HepG2 (cell line): ENCODE data around the gene DAPK1. TPM values are rescaled to one million over a fixed set of nuclear protein-coding genes. Genes with fewer than 3 reads are reported as not detected.

ENCODE experiments used
- ATAC-seq: fragments of 200-7000 bp; cut with Tn5 transposase; 3 replicates; pipeline ENCODE4 v1.9.1; 2020; ENCODE audit warnings: mild to moderate bottlenecking, moderate library complexity
- BruUV-seq: library from RNA; stranded (reverse); fragments of 400-500 nt; replicated peaks from 2 replicates; lab custom pipeline; 2021; lab: Mats Ljungman, UMichigan
- CTCF ChIA-PET: fragments of 300-600 bp; formaldehyde crosslinking; extraction: SDS; loops from one replicate; lab custom pipeline; 2021; ENCODE audit warnings: low total read pairs, inconsistent platforms, low intra/inter-chr PET ratio; lab: Yijun Ruan, JAX
- POLR2A ChIA-PET: fragments of 350-600 bp; sonication (Branson Sonifier 250); formaldehyde crosslinking; loops from one replicate; lab custom pipeline; 2020; ENCODE audit warnings: antibody characterized with exemption, inconsistent platforms; lab: Yijun Ruan, JAX
- DNase-seq: peaks from one replicate; pipeline ENCODE4 v3.0.0-alpha.2; 2015; ENCODE audit warnings: low spot score
- FAIRE-seq: peaks from 3 replicates; lab custom pipeline; 2011; peaks lifted over from hg19 to GRCh38; lab: Jason Lieb, UNC
- H2AFZ ChIP-seq: one replicate; pipeline ENCODE4 v1.6.1; 2011; ENCODE audit warnings: low read length, inconsistent platforms
- H3K27ac ChIP-seq: fragments of 300-600 bp; 3 replicates; pipeline ENCODE4 v1.8.0; 2011; ENCODE audit warnings: mixed run types, mild to moderate bottlenecking, mixed read lengths, low read length, inconsistent platforms; ENCODE audit not compliant: insufficient read depth; ENCODE audit errors: extremely low read length
- H3K27me3 ChIP-seq, 2 experiments: fragments of 200-600 bp in 1 of 2; 2 replicates in 1 of 2; 3 replicates in 1 of 2; pipeline versions ENCODE4 v1.6.0 to v1.8.0; 2011; ENCODE audit warnings: low read length in 2 of 2, mild to moderate bottlenecking in 2 of 2, moderate library complexity in 2 of 2, inconsistent platforms in 1 of 2; ENCODE audit not compliant: insufficient read depth in 2 of 2, control insufficient read depth in 1 of 2
- H3K36me3 ChIP-seq, 2 experiments: fragments of 200-600 bp in 1 of 2; replicated peaks in 1 of 2; 2 replicates in 1 of 2; 3 replicates in 1 of 2; pipeline versions ENCODE4 v1.5.1 to v1.8.0; 2011; ENCODE audit warnings: low read length in 2 of 2, inconsistent platforms in 1 of 2; ENCODE audit not compliant: insufficient read depth in 2 of 2, control insufficient read depth in 1 of 2
- H3K4me1 ChIP-seq: 2 replicates; pipeline ENCODE4 v1.5.1; 2012; ENCODE audit warnings: low read length, inconsistent platforms; ENCODE audit not compliant: insufficient read depth
- H3K4me2 ChIP-seq: 2 replicates; pipeline ENCODE4 v1.6.0; 2011; ENCODE audit warnings: low read depth, low read length, inconsistent platforms
- H3K4me3 ChIP-seq, 3 experiments: fragments of 200-600 bp in 1 of 3; sonication (generic), shearing (Covaris generic) in 1 of 3; replicated peaks in 1 of 3; 2 replicates each; pipeline ENCODE4 v1.5.1; 2011 to 2016; ENCODE audit warnings: low read length in 3 of 3, inconsistent platforms in 2 of 3, low read depth in 2 of 3, mild to moderate bottlenecking in 2 of 3, control low read depth in 1 of 3, mixed read lengths in 1 of 3; ENCODE audit not compliant: insufficient read depth in 1 of 3
- H3K79me2 ChIP-seq: one replicate; pipeline ENCODE4 v1.6.1; 2011; ENCODE audit warnings: low read length, inconsistent platforms; ENCODE audit not compliant: insufficient read depth
- H3K9ac ChIP-seq: 2 replicates; pipeline ENCODE4 v1.6.0; 2011; ENCODE audit warnings: mild to moderate bottlenecking, low read depth, low read length, inconsistent platforms; ENCODE audit not compliant: insufficient read depth
- H3K9me3 ChIP-seq: 2 replicates; pipeline ENCODE4 v1.5.1; 2012; ENCODE audit warnings: mild to moderate bottlenecking, low read length
- H4K20me1 ChIP-seq: 2 replicates; pipeline ENCODE4 v1.6.0; 2011; ENCODE audit warnings: inconsistent platforms, mild to moderate bottlenecking, low read length, moderate library complexity; ENCODE audit not compliant: insufficient read depth
- AGO1 ChIP-seq: fragments of 200-400 bp; formaldehyde crosslinking; IDR thresholded peaks from 2 replicates; pipeline ENCODE4 v1.6.1; 2017; ENCODE audit warnings: mild to moderate bottlenecking, low read depth, low read length, moderate library complexity; ENCODE audit not compliant: poor library complexity, severe bottlenecking
- ARNT2 ChIP-seq: sonication (generic); formaldehyde crosslinking; IDR thresholded peaks from 2 replicates; pipeline ENCODE4 v1.8.0; 2022; ENCODE audit warnings: mild to moderate bottlenecking, low read depth, missing genetic modification reagents, moderate library complexity
- JDP2 ChIP-seq: sonication (generic); formaldehyde crosslinking; IDR thresholded peaks from 2 replicates; pipeline ENCODE4 v1.8.1; 2022; ENCODE audit warnings: missing genetic modification reagents, borderline replicate concordance
- KDM4B ChIP-seq: sonication (generic); formaldehyde crosslinking; IDR thresholded peaks from 2 replicates; pipeline ENCODE4 v1.4.0; 2020; ENCODE audit warnings: missing genetic modification reagents
- MAFG ChIP-seq: sonication (generic); formaldehyde crosslinking; IDR thresholded peaks from 2 replicates; pipeline ENCODE4 v1.5.1; 2020; ENCODE audit warnings: mild to moderate bottlenecking, missing genetic modification reagents
- MAFK ChIP-seq, 2 experiments: IDR thresholded peaks in 1 of 2; conservative IDR thresholded peaks in 1 of 2; 2 replicates each; pipeline ENCODE4 v1.6.1; 2011; ENCODE audit warnings: improper control_type of control experiment in 2 of 2, low read length in 2 of 2
- MLX ChIP-seq: IDR thresholded peaks from 2 replicates; pipeline ENCODE4 v1.6.1; 2016
- STAG1 ChIP-seq: sonication (generic); formaldehyde crosslinking; IDR thresholded peaks from 2 replicates; pipeline ENCODE4 v1.4.0; 2020; ENCODE audit warnings: missing genetic modification reagents
- STAT6 ChIP-seq: sonication (generic); formaldehyde crosslinking; IDR thresholded peaks from 2 replicates; pipeline ENCODE4 v1.4.0; 2020; ENCODE audit warnings: missing genetic modification reagents, mild to moderate bottlenecking, borderline replicate concordance
- ZNF562 ChIP-seq: sonication (generic); formaldehyde crosslinking; IDR thresholded peaks from 2 replicates; pipeline ENCODE4 v1.8.0; 2022; ENCODE audit warnings: missing genetic modification reagents, borderline replicate concordance
- WGBS: methylation state at CpG from one replicate; pipeline ENCODE4 v1.1.6; 2017; ENCODE audit warnings: low lambda C conversion rate; 5-methylcytosine and 5-hydroxymethylcytosine counted together
- in situ Hi-C: cut with HindIII; loops from 2 replicates; pipeline ENCODE4 v1.10.0; 2017; ENCODE audit warnings: low pct_unique_long_range_greater_than_20kb; ENCODE audit not compliant: extremely low pct_ligation_motif_present
- intact Hi-C: fragments of 100-400 bp; cut with micrococcal nuclease; formaldehyde crosslinking; loops from one replicate; pipeline ENCODE4 v1.10.0; 2022; ENCODE audit not compliant: unreplicated experiment
- polyA plus RNA-seq, 8 experiments: library from polyadenylated mRNA; depleted of rRNA in 3 of 8; stranded (reverse) in 7 of 8; unstranded in 1 of 8; fragments of >200 nt; fragmentation: Illumina TruSeq in 4 of 8; extraction: Trizol in 4 of 8; gene quantifications; 2 replicates each; pipeline versions ENCODE4 v1.2.1 to v1.2.3, GENCODE V29; 2011 to 2016; ENCODE audit warnings: low read depth in 4 of 8, missing spikeins in 1 of 8, mixed read lengths in 1 of 8; ENCODE audit not compliant: insufficient read depth in 1 of 8
- total RNA-seq, 5 experiments: library from RNA; depleted of rRNA; stranded (reverse); fragments of >200 nt; fragmentation: Illumina TruSeq; extraction: Trizol; gene quantifications; 2 replicates each; pipeline ENCODE4 v1.2.3, GENCODE V29; 2016; ENCODE audit warnings: low read depth in 1 of 5
- TF ChIP-seq, protein P1 (sequence below): sonication (generic); formaldehyde crosslinking; IDR thresholded peaks from 2 replicates; pipeline ENCODE4 v1.4.0; 2020; ENCODE audit warnings: low read depth, mild to moderate bottlenecking, missing genetic modification reagents
- TF ChIP-seq, protein P2 (sequence below): sonication (generic); formaldehyde crosslinking; IDR thresholded peaks from 2 replicates; pipeline ENCODE4 v1.4.0; 2020; ENCODE audit warnings: mild to moderate bottlenecking, missing genetic modification reagents

DAPK1 gene
- total and polyA plus RNA-seq, 2 of the 13 experiments (the other 11 are each of a cell fraction or from before 2014, with no cell fraction given), result 35.7 to 35.9 TPM

GRCh38 chr9:87475463-87475862, 22.2 kb upstream of the DAPK1 start:
- Histone ChIP-seq H3K4me1 (peaks cover 11% of the 10 kb centered on the region), H4K20me1 (no peaks in the 10 kb centered on the region), H3K9ac (no peak overlapping the region), H2AFZ (no peak overlapping the region), H3K27me3 (no peaks in the 10 kb centered on the region), H3K27ac (no peak overlapping the region), H3K79me2 (no peaks in the 10 kb centered on the region), H3K4me3 (no peak overlapping the region), H3K36me3 (no peaks in the 10 kb centered on the region), H3K9me3 (no peaks in the 10 kb centered on the region), H3K4me2 (no peak overlapping the region)
- intact Hi-C loops, result no loop called here
- CTCF ChIA-PET, result no interaction called here
- ATAC-seq (no peak), DNase-seq (no peak), FAIRE-seq (no peak)
- 30% methylated on average over 2 of the region's 2 CpGs for WGBS
- no TSS peak for BruUV-seq
- in situ Hi-C loops, result no loop called here
- TF ChIP-seq JDP2 (CRISPR knock-in tag) (no peak), MAFK (conservative IDR thresholded peaks at IDR 0.05 in 1 of 2, IDR thresholded peaks at IDR 0.05 in 1 of 2; ENCODE audit: low read length in 2 of 2) (0 out of 4 replicates have a peak, but pooled peaks of 1 of the 2 experiments have one; percentile 21)
- POLR2A ChIA-PET, result no interaction called here

DNA sequence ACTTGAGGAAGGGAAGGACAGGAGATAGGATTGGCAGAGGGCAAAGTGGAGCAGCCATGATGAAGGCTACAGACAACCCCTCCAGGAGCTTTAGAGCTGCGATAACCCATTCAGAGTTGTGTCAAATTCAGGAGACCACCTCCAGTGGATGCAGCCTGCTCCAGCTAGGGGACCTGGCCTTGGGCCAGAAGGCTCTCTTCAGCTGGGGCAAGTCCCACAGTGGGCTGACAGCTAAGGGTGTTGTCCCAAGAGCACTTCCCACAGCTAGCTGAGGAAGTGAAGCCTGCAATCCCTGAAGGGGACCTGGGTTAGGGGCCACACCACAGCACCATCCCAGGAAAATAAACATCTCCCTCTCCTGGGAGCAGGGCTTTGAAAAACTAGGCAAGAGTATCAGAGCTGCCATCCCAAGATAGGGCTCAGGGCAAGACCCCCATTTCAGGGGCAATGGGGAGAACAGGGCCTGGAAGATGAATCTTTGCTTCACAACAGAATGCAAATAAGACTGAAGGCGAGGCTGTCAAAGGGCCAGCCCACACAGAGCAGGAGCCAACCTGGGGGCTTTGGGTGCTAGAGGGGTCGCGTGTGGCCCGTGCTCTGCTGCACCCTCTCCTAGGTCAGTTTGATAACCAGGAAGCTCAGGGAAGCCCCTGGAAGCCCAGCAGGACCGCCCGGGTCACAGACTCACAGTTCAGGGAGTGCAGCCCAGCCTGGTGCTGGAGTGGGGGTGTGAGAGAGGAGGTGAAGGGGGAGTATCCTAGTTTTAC, 19.3 kb upstream of the DAPK1 start:
- Histone ChIP-seq H3K4me1 (peaks cover 11% of the 10 kb centered on the region), H3K27me3 (no peaks in the 10 kb centered on the region), H3K27ac (no peak overlapping the region), H2AFZ (no peak overlapping the region), H3K9ac (no peak overlapping the region), H3K79me2 (no peaks in the 10 kb centered on the region), H3K9me3 (no peaks in the 10 kb centered on the region), H4K20me1 (no peaks in the 10 kb centered on the region), H3K4me3 (no peak overlapping the region), H3K36me3 (no peaks in the 10 kb centered on the region), H3K4me2 (no peak overlapping the region)
- ChIA-PET CTCF (no interaction called here), POLR2A (no interaction called here)
- FAIRE-seq (no peak), DNase-seq (no peak), ATAC-seq (no peak)
- WGBS, result 63% methylated on average over 7 of the region's 7 CpGs
- no TSS peak for BruUV-seq
- intact Hi-C loops (no loop called here), in situ Hi-C loops (no loop called here)
- TF ChIP-seq AGO1 (no peak), MLX (CRISPR knock-in tag) (no peak), STAT6 (CRISPR knock-in tag) (no peak), STAG1 (CRISPR knock-in tag) (no peak), JDP2 (CRISPR knock-in tag) (no peak), MAFG (no peak), ZNF562 (CRISPR knock-in tag) (no peak), KDM4B (no peak), ARNT2 (CRISPR knock-in tag) (no peak)
- TF ChIP-seq, protein P1, sequence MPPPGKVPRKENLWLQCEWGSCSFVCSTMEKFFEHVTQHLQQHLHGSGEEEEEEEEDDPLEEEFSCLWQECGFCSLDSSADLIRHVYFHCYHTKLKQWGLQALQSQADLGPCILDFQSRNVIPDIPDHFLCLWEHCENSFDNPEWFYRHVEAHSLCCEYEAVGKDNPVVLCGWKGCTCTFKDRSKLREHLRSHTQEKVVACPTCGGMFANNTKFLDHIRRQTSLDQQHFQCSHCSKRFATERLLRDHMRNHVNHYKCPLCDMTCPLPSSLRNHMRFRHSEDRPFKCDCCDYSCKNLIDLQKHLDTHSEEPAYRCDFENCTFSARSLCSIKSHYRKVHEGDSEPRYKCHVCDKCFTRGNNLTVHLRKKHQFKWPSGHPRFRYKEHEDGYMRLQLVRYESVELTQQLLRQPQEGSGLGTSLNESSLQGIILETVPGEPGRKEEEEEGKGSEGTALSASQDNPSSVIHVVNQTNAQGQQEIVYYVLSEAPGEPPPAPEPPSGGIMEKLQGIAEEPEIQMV (CRISPR knock-in tag), result no peak
- TF ChIP-seq, protein P2, sequence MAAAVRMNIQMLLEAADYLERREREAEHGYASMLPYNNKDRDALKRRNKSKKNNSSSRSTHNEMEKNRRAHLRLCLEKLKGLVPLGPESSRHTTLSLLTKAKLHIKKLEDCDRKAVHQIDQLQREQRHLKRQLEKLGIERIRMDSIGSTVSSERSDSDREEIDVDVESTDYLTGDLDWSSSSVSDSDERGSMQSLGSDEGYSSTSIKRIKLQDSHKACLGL, result no peak
